Activated T-cell treated with anti-CD3 and anti-CD28 coated beads, Interleukin-2, amount 50 U/mL, for 24 hours (primary cell): ENCODE results near the gene HMGB1.

Source experiments
- DNase-seq: peaks from one replicate; pipeline ENCODE4 v3.0.0-alpha.2; 2020
- H3K27ac Mint-ChIP-seq: 2 replicates; pipeline ENCODE4 v1.8.0; 2020; ENCODE audit warnings: mild to moderate bottlenecking, mixed read lengths
- H3K27me3 Mint-ChIP-seq: 2 replicates; pipeline ENCODE4 v1.8.0; 2020; ENCODE audit warnings: mixed read lengths
- H3K36me3 Mint-ChIP-seq: 2 replicates; pipeline ENCODE4 v1.8.0; 2020; ENCODE audit warnings: low read depth, mixed read lengths
- H3K4me1 Mint-ChIP-seq: 2 replicates; pipeline ENCODE4 v1.8.0; 2020; ENCODE audit warnings: low read depth, mixed read lengths
- H3K4me3 Mint-ChIP-seq: 2 replicates; pipeline ENCODE4 v1.8.0; 2020; ENCODE audit warnings: mild to moderate bottlenecking, moderate library complexity, mixed read lengths
- H3K9me3 Mint-ChIP-seq: 2 replicates; pipeline ENCODE4 v1.8.0; 2020; ENCODE audit warnings: mixed read lengths

The HMGB1 gene

DNA sequence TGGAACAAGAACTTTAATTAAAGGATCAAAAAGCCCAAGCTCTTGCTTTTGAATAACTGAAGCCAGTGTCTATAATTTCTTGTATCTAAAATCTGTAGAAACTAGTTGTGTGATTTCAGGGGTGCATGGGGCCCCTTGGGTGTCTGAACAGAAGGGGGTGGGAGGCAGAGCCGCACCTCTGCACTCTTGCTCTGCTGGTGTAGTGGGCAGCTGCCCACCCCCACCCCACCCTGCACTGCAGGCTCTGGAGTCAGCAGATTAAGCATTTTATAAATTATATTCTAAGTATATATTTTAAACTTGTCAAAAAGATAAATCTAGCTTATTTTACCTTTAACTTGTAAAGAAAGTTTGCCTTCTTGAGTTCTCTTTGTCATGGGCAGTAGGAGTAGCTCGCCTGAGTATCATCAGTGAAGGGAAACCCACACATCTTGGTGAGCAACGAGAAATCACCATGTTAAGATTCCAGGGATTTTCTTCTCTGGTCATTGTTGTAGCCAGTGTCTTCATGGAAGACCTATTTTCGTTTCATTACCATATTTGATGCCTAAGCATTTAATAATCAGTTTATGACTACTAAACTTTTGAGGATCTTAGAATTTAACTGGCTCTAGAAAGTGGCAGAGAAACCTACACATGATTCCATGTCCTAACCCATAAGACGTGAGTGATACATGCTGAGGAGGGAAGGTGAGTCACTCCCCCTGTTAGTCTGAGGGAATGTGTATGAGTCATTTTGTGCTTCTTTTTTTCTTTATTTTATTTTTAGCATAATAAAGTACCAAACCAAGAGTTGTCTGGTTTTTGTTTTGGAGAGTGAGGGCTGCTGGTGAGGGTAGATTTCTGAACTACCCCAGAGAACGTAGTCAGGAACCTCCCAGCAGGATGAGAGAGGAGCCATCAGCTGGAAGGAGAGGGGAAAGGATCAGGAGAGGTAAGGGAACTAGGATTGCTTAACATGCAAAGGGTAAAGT, 35.7 kb downstream of the HMGB1 start:
- Mint-ChIP-seq H3K27ac (peak overlapping the region; percentile 93), H3K9me3 (no peaks in the 10 kb centered on the region), H3K27me3 (no peaks in the 10 kb centered on the region), H3K36me3 (no peaks in the 10 kb centered on the region), H3K4me3 (peak overlapping the region; percentile 61), H3K4me1 (peaks cover 35% of the 10 kb centered on the region)
- DNase-seq = peak; percentile 47

- Mint-ChIP-seq H3K27me3 (no peaks in the 10 kb centered on the region), H3K9me3 (no peaks in the 10 kb centered on the region), H3K4me3 (peak overlapping the region; percentile 20), H3K36me3 (no peaks in the 10 kb centered on the region), H3K4me1 (peaks cover 35% of the 10 kb centered on the region), H3K27ac (peak overlapping the region; percentile 74)
- no peak for DNase-seq
Measured at GRCh38 chr13:30429235-30429634, 36.5 kb downstream of the HMGB1 start.

DNA sequence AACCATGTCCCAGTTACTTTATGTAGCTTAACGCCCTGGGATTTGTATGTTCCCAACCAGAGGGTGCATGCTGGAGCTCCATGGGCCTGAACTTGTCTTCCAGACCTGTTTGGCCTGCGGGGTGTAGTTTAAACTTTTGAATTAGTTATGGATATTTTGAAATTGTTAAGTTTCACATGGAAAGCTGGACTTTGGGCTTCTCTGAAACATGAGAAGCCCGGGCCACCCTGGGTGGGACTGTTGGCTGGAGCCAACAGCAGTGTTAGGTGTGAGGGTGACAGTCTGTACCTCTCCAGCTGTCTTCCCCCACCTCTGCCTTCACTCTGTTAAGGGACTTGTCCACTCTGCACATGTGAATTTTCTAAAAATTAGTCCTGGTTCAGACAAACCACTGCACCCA, 41.8 kb downstream of the HMGB1 start:
- H3K4me3 Mint-ChIP-seq = no peak overlapping the region
- H3K9me3 Mint-ChIP-seq = no peaks in the 10 kb centered on the region
- no peaks in the 10 kb centered on the region for H3K27me3 Mint-ChIP-seq
- H3K4me1 Mint-ChIP-seq = peaks cover 16% of the 10 kb centered on the region
- DNase-seq = no peak
- no peak overlapping the region for H3K27ac Mint-ChIP-seq
- H3K36me3 Mint-ChIP-seq = no peaks in the 10 kb centered on the region

GRCh38 chr13:30422054-30422839, 43.5 kb downstream of the HMGB1 start, which contains the start of gene UBE2L5:
Gene UBE2L5 (plus strand): TSS chr13:30422493. CDS start chr13:30427991, 5,498 bp downstream.
- DNase-seq = peak; percentile 77
- no peaks in the 10 kb centered on the region for H3K36me3 Mint-ChIP-seq
- H3K27ac Mint-ChIP-seq = peak within 1 kb of the TSS; percentile 80
- peak within 1 kb of the TSS; percentile 80 for H3K4me3 Mint-ChIP-seq
- peaks cover 13% of the 10 kb centered on the region for H3K4me1 Mint-ChIP-seq
- no peaks in the 10 kb centered on the region for H3K9me3 Mint-ChIP-seq
- no peaks in the 10 kb centered on the region for H3K27me3 Mint-ChIP-seq

- peak overlapping the region; percentile 70 for H3K4me3 Mint-ChIP-seq
- peaks cover 14% of the 10 kb centered on the region for H3K4me1 Mint-ChIP-seq
- H3K27me3 Mint-ChIP-seq = no peaks in the 10 kb centered on the region
- no peaks in the 10 kb centered on the region for H3K36me3 Mint-ChIP-seq
- peak; percentile 63 for DNase-seq
- H3K9me3 Mint-ChIP-seq = no peaks in the 10 kb centered on the region
- H3K27ac Mint-ChIP-seq = peak overlapping the region; percentile 42
Measured at GRCh38 chr13:30421093-30422053, 44.4 kb downstream of the HMGB1 start.

- no peak for DNase-seq
- no peaks in the 10 kb centered on the region for H3K36me3 Mint-ChIP-seq
- no peaks in the 10 kb centered on the region for H3K27me3 Mint-ChIP-seq
- H3K4me3 Mint-ChIP-seq = no peak overlapping the region
- peaks cover 20% of the 10 kb centered on the region for H3K4me1 Mint-ChIP-seq
- no peak overlapping the region for H3K27ac Mint-ChIP-seq
- H3K9me3 Mint-ChIP-seq = no peaks in the 10 kb centered on the region
Measured at GRCh38 chr13:30418717-30419459, 46.8 kb downstream of the HMGB1 start.

DNA sequence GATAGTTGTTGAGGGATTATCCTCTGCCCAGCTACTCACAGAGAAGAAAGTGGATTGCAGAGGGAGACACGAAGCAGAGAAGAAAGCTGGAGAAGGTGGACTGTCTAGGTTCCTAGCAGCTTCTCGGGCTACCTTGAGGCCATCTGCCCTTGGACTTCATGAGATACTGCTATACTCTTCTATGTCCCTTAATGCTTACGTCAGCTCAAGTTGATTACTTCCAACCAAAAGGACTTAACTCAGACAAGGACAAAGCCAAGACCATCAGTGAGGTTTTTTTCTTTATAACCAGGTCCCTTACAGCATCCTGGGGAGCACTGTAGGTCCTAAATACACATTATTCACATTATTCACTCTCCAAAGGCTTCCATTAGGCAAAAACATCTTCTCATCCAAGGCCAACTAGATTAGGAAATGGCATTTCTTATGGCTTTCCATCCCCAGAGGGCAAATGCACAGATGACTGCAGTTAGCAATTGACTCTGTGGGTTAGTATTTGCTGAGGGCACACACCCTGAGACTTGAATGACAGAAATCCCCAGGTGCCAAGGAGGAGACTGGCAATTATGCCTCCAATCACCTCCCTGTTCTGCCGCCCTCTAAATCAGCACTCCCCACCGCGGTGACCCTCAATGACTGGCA, 47.5 kb downstream of the HMGB1 start:
- Mint-ChIP-seq H3K9me3 (no peaks in the 10 kb centered on the region), H3K27ac (no peak overlapping the region), H3K4me1 (peaks cover 20% of the 10 kb centered on the region), H3K4me3 (no peak overlapping the region), H3K36me3 (no peaks in the 10 kb centered on the region), H3K27me3 (no peaks in the 10 kb centered on the region)
- no peak for DNase-seq

GRCh38 chr13:30416471-30416870, 49.3 kb downstream of the HMGB1 start:
- Mint-ChIP-seq H3K4me1 (peaks cover 17% of the 10 kb centered on the region), H3K9me3 (no peaks in the 10 kb centered on the region), H3K27me3 (no peaks in the 10 kb centered on the region), H3K4me3 (no peak overlapping the region), H3K36me3 (no peaks in the 10 kb centered on the region), H3K27ac (no peak overlapping the region)
- no peak for DNase-seq

DNA sequence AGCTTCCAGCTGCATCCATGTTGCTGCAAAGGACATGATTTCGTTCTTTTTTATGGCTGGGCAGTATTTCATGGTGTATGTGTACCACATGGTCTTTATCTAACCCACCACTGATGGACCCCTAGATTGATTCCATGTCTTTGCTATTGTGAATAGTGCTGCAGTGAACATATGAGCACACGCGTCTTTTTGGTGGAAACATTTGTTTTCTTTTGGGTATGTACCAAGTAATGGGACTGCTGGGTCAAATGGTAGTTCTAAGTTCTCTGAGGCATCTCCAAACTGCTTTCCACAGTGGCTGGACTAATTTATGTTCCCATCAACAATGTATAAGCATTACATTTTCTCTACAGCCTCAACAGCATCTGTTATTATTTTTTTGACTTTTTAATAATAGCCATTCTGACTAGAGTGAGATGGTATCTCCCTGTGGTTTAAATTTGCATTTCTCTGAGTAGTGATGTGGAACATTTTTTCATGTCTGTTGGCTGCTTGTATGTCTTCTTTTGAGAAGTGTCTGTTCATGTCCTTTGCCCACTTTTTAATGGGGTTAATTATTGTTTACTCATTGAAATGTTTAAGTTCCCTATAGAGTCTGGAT, 50.2 kb downstream of the HMGB1 start:
- H3K27me3 Mint-ChIP-seq = no peaks in the 10 kb centered on the region
- peaks cover 9% of the 10 kb centered on the region for H3K4me1 Mint-ChIP-seq
- no peak for DNase-seq
- H3K4me3 Mint-ChIP-seq = no peak overlapping the region
- H3K9me3 Mint-ChIP-seq = no peaks in the 10 kb centered on the region
- H3K36me3 Mint-ChIP-seq = no peaks in the 10 kb centered on the region
- no peak overlapping the region for H3K27ac Mint-ChIP-seq

GRCh38 chr13:30413842-30414241, 51.9 kb downstream of the HMGB1 start:
- Mint-ChIP-seq H3K27me3 (no peaks in the 10 kb centered on the region), H3K27ac (no peak overlapping the region), H3K4me3 (no peak overlapping the region), H3K9me3 (no peaks in the 10 kb centered on the region), H3K4me1 (peaks cover 20% of the 10 kb centered on the region), H3K36me3 (no peaks in the 10 kb centered on the region)
- no peak for DNase-seq

DNA sequence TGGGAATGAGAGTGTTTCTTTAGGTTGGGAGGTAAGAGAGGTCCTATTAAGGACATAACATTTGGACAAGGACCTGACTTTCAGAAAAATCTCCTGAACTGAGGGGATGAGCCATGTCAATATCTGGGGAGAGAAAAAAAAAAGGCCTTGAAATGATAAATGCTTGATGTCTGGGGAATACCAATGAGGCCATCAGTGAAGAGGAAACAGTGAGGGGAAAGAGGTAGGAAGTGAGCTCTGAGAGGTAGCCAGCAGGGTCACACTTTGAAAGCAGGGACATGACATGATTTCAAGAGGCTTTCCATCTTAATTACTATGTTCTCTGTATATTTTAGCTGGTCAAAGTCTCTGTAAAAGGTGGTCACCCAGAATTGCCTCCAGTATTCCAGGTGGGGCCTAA, 53.4 kb downstream of the HMGB1 start:
- H3K36me3 Mint-ChIP-seq = no peaks in the 10 kb centered on the region
- peaks cover 29% of the 10 kb centered on the region for H3K4me1 Mint-ChIP-seq
- no peak overlapping the region for H3K4me3 Mint-ChIP-seq
- no peak overlapping the region for H3K27ac Mint-ChIP-seq
- H3K27me3 Mint-ChIP-seq = no peaks in the 10 kb centered on the region
- H3K9me3 Mint-ChIP-seq = no peaks in the 10 kb centered on the region
- no peak for DNase-seq

- no peaks in the 10 kb centered on the region for H3K36me3 Mint-ChIP-seq
- H3K27me3 Mint-ChIP-seq = no peaks in the 10 kb centered on the region
- DNase-seq = no peak
- no peak overlapping the region for H3K27ac Mint-ChIP-seq
- no peak overlapping the region for H3K4me3 Mint-ChIP-seq
- no peaks in the 10 kb centered on the region for H3K9me3 Mint-ChIP-seq
- H3K4me1 Mint-ChIP-seq = peaks cover 29% of the 10 kb centered on the region
Measured at GRCh38 chr13:30410705-30411125, 55.0 kb downstream of the HMGB1 start.
